ENCODE data around the gene RGS7.

Gene RGS7

DNA sequence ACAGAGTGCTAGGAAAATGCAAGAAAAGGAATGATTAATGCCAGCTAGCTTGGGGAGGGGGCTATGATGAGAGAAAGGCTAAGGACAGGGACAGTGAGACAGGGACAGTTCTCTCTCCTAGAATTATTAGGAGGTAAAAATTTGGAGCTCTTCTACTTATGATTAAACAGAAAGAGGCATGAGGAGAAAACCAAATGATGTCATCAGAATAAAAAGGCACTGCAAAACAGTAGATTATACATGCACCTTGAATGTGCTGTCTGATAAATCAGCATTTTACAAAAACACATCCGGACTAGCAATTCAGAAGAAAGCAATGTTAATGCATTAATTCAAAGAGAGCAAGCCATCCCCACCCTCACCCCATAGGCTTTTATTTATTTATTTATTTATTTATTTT lies 277.5 kb downstream of the RGS7 start:
- peaks cover 12% of the 10 kb centered on the region for H3K4me1 Mint-ChIP-seq
- no peaks in the 10 kb centered on the region for H3K36me3 Mint-ChIP-seq (ENCODE audit: low read depth)
- no peak overlapping the region for H3K4me3 Mint-ChIP-seq
- H3K27ac Mint-ChIP-seq, result no peak overlapping the region
- TF ChIP-seq, protein P1, sequence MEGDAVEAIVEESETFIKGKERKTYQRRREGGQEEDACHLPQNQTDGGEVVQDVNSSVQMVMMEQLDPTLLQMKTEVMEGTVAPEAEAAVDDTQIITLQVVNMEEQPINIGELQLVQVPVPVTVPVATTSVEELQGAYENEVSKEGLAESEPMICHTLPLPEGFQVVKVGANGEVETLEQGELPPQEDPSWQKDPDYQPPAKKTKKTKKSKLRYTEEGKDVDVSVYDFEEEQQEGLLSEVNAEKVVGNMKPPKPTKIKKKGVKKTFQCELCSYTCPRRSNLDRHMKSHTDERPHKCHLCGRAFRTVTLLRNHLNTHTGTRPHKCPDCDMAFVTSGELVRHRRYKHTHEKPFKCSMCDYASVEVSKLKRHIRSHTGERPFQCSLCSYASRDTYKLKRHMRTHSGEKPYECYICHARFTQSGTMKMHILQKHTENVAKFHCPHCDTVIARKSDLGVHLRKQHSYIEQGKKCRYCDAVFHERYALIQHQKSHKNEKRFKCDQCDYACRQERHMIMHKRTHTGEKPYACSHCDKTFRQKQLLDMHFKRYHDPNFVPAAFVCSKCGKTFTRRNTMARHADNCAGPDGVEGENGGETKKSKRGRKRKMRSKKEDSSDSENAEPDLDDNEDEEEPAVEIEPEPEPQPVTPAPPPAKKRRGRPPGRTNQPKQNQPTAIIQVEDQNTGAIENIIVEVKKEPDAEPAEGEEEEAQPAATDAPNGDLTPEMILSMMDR (IDR thresholded peaks at IDR 0.05), result no peak
- no peaks in the 10 kb centered on the region for H3K9me3 Mint-ChIP-seq
- no peak for DNase-seq
- peaks cover 3% of the 10 kb centered on the region for H3K27me3 Mint-ChIP-seq (ENCODE audit: low read depth, poor library complexity)

DNA sequence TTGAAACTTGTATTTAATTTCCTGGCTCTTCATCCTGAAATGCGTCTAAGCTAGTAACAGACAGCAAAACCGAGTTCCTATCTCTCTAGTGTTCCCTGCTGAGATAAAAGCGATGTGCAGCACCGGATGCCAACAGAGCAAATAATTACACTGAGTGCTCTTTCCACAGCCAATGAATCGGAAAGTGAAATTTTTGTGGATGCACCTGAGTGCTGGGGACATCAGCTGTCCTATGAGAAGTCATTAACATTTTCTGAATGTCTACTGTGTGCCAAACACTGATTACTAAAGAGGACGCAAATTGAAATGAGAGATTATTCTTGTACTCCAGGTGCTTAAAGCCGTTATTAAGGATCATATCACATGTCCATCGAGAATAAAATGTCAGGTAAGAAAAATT lies 278.0 kb downstream of the RGS7 start:
- peaks cover 12% of the 10 kb centered on the region for H3K4me1 Mint-ChIP-seq
- no peak overlapping the region for H3K4me3 Mint-ChIP-seq
- H3K27ac Mint-ChIP-seq, result no peak overlapping the region
- H3K27me3 Mint-ChIP-seq (ENCODE audit: low read depth, poor library complexity), result peaks cover 3% of the 10 kb centered on the region
- no peaks in the 10 kb centered on the region for H3K9me3 Mint-ChIP-seq
- no peak for DNase-seq
- TF ChIP-seq, protein P1 (IDR thresholded peaks at IDR 0.05), result no peak
- no peaks in the 10 kb centered on the region for H3K36me3 Mint-ChIP-seq (ENCODE audit: low read depth)

DNA sequence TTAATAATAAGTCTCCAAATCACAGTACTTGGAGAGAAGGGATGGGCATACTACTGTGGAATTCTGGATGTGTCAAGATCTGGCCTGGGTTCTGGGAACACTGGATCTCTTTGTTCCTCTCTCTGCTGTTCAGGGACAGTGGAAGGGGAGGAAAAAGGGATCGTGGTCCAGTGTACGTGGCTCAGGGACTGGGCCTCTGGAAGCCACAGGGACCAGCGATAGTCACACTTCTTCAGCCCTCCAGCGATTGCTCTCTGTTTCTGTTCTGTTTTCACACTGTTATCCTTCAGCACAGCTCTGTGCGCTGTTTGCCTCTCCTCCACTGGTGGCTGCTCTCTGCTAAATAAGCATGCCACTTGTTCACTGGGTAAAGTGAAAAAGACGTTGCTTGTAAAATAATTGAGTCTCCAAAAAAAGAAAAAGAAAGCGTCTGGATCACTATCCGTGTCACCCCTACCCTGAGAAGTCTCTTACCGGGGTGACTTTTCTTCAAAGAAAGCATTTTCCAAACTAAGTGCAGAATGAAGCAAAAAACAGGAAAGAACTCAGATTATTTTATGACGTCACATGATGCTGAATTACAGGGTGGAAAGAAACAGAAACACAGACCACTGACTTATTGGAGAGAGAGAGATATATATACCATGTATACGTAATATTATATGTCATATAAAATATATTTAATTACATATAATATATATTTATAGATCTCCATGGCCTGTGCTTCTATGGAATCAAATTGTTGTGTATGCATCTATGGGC lies 279.4 kb downstream of the RGS7 start:
- Mint-ChIP-seq H3K4me1 (peaks cover 12% of the 10 kb centered on the region), H3K36me3 (ENCODE audit: low read depth) (no peaks in the 10 kb centered on the region), H3K9me3 (no peaks in the 10 kb centered on the region), H3K27ac (peak overlapping the region; percentile 87), H3K27me3 (ENCODE audit: low read depth, poor library complexity) (peaks cover 3% of the 10 kb centered on the region), H3K4me3 (no peak overlapping the region)
- no peak for DNase-seq
- TF ChIP-seq, protein P1 (IDR thresholded peaks at IDR 0.05), result no peak

DNA sequence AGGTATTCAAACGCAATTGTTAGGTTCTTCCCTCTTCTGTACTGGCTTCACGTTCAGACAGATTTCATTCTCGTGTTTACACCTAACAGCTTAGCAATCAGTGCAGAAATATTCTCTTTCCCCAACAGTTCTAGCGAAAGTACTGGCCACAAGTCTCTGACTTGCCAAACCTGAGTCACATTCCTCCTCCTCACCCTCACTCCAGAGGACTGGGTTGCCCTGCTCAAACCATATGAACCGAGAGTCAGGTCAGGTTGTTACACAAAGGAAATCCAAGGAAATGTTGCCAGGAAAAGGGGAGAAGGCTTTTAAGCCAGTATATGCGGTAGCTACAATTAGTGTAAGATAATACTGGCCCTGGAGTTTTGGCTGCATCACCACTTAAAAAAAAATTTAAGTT lies 282.5 kb downstream of the RGS7 start:
- peaks cover 7% of the 10 kb centered on the region for H3K27me3 Mint-ChIP-seq (ENCODE audit: low read depth, poor library complexity)
- H3K4me3 Mint-ChIP-seq, result no peak overlapping the region
- no peaks in the 10 kb centered on the region for H3K9me3 Mint-ChIP-seq
- no peaks in the 10 kb centered on the region for H3K36me3 Mint-ChIP-seq (ENCODE audit: low read depth)
- no peak for DNase-seq
- H3K27ac Mint-ChIP-seq, result no peak overlapping the region
- H3K4me1 Mint-ChIP-seq, result peaks cover 12% of the 10 kb centered on the region
- TF ChIP-seq, protein P1 (IDR thresholded peaks at IDR 0.05), result no peak

DNA sequence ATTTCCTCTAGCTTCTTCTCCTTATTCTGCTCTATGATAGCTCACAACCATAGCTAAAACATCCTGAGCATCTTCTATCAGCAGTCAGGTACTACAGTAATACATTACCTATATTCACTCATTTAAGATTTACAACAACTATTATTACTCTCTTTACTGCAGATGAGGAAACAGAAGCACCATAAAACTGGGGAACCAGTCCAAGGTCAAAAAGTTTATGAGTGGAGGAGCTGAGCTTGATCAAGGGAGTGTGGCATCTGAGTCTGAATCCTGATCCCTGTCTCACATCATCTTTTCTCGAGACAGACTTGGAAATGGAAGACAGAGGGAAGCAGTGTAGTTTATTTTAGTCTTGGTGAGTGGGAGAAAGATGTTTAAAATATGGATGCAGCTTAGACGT lies 288.6 kb downstream of the RGS7 start:
- peaks cover 4% of the 10 kb centered on the region for H3K27me3 Mint-ChIP-seq (ENCODE audit: low read depth, poor library complexity)
- TF ChIP-seq, protein P1 (IDR thresholded peaks at IDR 0.05), result no peak
- H3K4me1 Mint-ChIP-seq, result no peaks in the 10 kb centered on the region
- H3K36me3 Mint-ChIP-seq (ENCODE audit: low read depth), result no peaks in the 10 kb centered on the region
- no peaks in the 10 kb centered on the region for H3K9me3 Mint-ChIP-seq
- DNase-seq, result no peak
- H3K27ac Mint-ChIP-seq, result no peak overlapping the region
- no peak overlapping the region for H3K4me3 Mint-ChIP-seq

DNA sequence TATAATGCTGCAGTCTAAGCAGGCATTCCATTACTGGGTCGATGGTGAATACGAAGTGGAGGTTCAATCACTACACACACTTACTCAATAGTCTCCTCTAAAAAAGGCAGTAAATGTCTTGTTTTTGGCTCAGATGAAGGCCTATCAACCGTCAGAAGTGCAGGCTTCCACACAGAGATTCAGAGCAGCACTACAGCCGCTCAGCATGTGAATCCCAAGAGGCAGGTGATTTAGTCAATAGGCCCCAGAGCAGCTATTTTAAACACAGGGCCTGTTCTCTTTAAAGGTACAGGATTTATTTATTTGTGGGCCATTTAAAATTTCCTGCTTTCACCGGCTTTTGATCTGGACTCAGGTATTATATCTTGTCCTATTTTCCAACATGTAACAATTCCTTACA lies 293.7 kb downstream of the RGS7 start:
- Mint-ChIP-seq H3K27ac (no peak overlapping the region), H3K36me3 (ENCODE audit: low read depth) (no peaks in the 10 kb centered on the region), H3K27me3 (ENCODE audit: low read depth, poor library complexity) (no peaks in the 10 kb centered on the region), H3K4me3 (no peak overlapping the region), H3K4me1 (peaks cover 9% of the 10 kb centered on the region), H3K9me3 (no peaks in the 10 kb centered on the region)
- no peak for DNase-seq
- TF ChIP-seq, protein P1 (IDR thresholded peaks at IDR 0.05), result no peak

Measured in nephron progenitor cell (in vitro differentiated cells).